Gastroesophageal sphincter (tissue), 3 donors: ENCODE data around the gene LTN1.

Experiments used
- CTCF ChIP-seq, 4 experiments: fragments of 200-600 bp in 2 of 4; fragments of 450-650 bp in 2 of 4; sonication (generic) in 1 of 4; IDR thresholded peaks; one replicate each; pipeline ENCODE4 v1.5.1; 2017 to 2019; ENCODE audit warnings: antibody characterized with exemption in 4 of 4, mild to moderate bottlenecking in 2 of 4, moderate library complexity in 2 of 4
- POLR2A ChIP-seq, 2 donors: fragments of 450-650 bp; IDR thresholded peaks; one replicate each; pipeline ENCODE4 v1.6.1; 2017; ENCODE audit warnings: antibody characterized with exemption in 2 of 2, mild to moderate bottlenecking in 2 of 2, moderate library complexity in 1 of 2

DNA sequence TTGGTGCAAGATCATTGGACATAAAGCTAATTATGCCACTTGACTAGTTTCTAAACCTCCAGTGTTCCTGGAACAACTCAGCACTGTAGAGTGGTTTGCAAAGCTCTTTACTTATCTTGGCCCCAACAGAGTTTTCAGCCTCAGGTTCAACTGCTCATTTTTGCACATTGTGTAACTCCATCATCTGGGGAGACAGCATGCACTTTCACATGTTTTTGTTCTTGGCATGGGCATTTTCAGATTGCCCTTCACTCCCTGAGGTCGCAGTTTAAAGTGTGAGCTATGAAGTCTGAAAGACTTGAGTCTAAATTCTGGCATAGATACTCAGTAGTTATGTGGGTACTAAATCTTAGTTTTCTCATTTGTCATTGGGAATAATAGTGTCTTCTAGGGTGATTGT lies 36.8 kb upstream of the LTN1 start:
- TF ChIP-seq CTCF (IDR thresholded peaks at IDR 0.05) (no peak), POLR2A (IDR thresholded peaks at IDR 0.05) (no peak)
